ENCODE results near the gene PHYHD1. TPM values are rescaled to one million over a fixed set of nuclear protein-coding genes. Genes with fewer than 3 reads are reported as not detected.
A peak's percentile ranks its signal among the peaks of the same experiment; 100 is the strongest.
"Not testable (repeated sequence)": the region's sequence is repeated elsewhere in the genome, so short reads cannot be mapped to it uniquely, and the experiment has no call there.

PHYHD1 gene
- total RNA-seq, 2 donors from 2014 or later: 0.45 TPM; not detected in 1

DNA sequence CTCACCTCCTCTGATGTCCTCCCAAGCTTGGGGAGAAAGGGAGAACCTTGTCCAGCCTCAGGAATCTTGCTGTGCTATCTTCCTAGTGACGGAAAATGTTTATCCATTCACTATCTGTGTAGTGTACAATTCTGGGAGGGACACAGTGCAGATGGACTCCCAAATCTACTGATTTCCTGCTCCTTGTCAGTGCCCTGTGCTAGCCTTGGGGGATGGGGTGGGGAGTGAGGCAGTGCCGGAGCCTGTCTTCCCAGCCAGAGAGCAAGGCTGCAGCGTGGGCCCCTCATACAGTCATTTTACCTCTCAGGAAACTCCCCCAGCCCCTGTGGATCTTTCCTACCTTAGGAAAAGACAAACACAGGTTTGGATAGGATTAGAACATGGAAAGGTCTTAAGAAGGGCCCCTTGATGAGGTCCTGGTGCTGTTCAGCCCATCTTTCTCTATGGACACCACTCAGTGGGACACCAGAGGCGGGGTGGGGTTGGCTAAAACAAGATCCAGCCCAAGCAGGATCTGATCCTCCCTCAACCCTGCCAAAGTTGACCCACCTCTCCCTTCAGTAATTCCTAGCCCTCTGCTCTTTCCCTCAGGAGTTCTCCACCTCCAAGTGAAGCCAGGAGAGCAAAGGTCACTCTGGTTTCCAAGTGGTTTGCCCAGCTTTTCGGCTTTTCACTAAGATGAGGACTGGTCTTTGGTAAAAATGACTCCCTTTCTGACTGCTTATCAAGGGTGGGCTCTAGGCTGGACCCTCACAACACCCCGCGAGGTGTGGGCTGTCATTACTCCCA, 23.2 kb downstream of the PHYHD1 start:
- H3K4me1 Mint-ChIP-seq: peaks cover 23% of the 10 kb centered on the region
- no peak for ATAC-seq
- H3K27me3 Mint-ChIP-seq: no peaks in the 10 kb centered on the region
- no peaks in the 10 kb centered on the region for H3K36me3 Mint-ChIP-seq (ENCODE audit: low read depth)
- no peak for DNase-seq
- H3K9me3 ChIP-seq (ENCODE audit: control insufficient read depth, low read length, poor library complexity, severe bottlenecking): no peaks in the 10 kb centered on the region
- peak overlapping the region; percentile 34 for H3K27ac Mint-ChIP-seq
- no peak overlapping the region for H3K4me3 Mint-ChIP-seq

GRCh38 chr9:128944966-128945365, 24.2 kb downstream of the PHYHD1 start:
- Mint-ChIP-seq H3K27ac (peak overlapping the region; percentile 34), H3K4me1 (peaks cover 23% of the 10 kb centered on the region)
- H3K4me3 Mint-ChIP-seq; H3K9me3 ChIP-seq (ENCODE audit: control insufficient read depth, low read length, poor library complexity, severe bottlenecking); H3K27me3 Mint-ChIP-seq; H3K36me3 Mint-ChIP-seq (ENCODE audit: low read depth); DNase-seq; ATAC-seq: not testable (repeated sequence)

GRCh38 chr9:128945798-128946501, 25.2 kb downstream of the PHYHD1 start:
- no peak for ATAC-seq
- no peaks in the 10 kb centered on the region for H3K9me3 ChIP-seq (ENCODE audit: control insufficient read depth, low read length, poor library complexity, severe bottlenecking)
- peak overlapping the region; percentile 98 for H3K4me3 Mint-ChIP-seq
- H3K27me3 Mint-ChIP-seq: no peaks in the 10 kb centered on the region
- peak overlapping the region; percentile 92 for H3K27ac Mint-ChIP-seq
- DNase-seq: no peak
- H3K36me3 Mint-ChIP-seq (ENCODE audit: low read depth): no peaks in the 10 kb centered on the region
- H3K4me1 Mint-ChIP-seq: peaks cover 25% of the 10 kb centered on the region

DNA sequence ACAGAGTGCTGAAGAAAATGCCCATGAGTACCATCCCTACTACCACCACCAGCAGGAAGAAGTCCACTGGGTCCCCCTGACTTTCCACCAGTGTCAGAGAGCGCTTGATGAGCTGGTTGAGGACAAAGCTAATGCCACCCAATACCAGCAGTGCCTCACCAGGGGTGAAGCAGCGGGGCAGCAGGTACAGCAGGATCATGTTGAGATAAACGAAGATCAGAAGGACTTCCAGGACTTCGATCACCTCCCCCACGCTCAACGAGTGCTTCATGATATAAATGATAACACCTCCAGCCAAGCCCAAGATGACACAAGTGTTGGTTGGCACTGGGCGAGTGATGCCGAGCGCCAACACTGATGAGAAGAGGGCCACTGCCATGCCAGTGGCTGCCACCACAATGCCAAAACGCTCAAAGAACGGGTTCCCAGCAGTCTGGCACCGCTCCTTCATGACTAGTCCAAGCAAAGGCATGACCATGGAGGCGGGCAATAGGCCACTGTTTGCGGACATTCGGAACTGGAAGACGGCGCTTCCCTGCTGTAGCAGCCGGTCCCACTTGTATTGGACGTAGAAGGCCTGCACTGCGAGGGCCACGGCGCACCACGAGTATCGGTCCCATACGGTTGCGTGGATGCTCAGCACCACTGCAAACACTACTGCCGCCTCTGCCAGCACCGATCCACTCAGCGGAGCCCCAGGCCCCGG, 25.9 kb downstream of the PHYHD1 start:
- H3K4me1 Mint-ChIP-seq: peaks cover 25% of the 10 kb centered on the region
- H3K27me3 Mint-ChIP-seq: no peaks in the 10 kb centered on the region
- peak overlapping the region; percentile 98 for H3K4me3 Mint-ChIP-seq
- H3K27ac Mint-ChIP-seq: peak overlapping the region; percentile 92
- H3K36me3 Mint-ChIP-seq (ENCODE audit: low read depth): no peaks in the 10 kb centered on the region
- DNase-seq (peak in 1 of 3 donors; percentile 22), ATAC-seq (peak; percentile 18)
- H3K9me3 ChIP-seq (ENCODE audit: control insufficient read depth, low read length, poor library complexity, severe bottlenecking): no peaks in the 10 kb centered on the region

DNA sequence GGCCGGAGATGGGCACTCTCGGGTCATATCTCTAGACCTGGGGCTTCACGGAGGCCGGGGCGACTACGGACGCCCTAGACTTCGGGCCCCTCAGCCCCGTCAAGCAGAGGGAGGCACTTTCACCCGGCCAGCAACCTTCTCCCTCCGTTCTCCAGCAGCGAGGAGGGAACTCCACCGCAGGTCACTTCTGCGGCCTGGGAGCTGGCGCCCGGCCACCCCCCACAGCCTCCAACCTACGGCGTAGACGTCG, 26.4 kb downstream of the PHYHD1 start:
- Mint-ChIP-seq H3K27me3 (no peaks in the 10 kb centered on the region), H3K27ac (peak overlapping the region; percentile 92), H3K4me3 (peak overlapping the region; percentile 98), H3K36me3 (ENCODE audit: low read depth) (no peaks in the 10 kb centered on the region), H3K4me1 (peaks cover 25% of the 10 kb centered on the region)
- no peak for ATAC-seq
- H3K9me3 ChIP-seq (ENCODE audit: control insufficient read depth, low read length, poor library complexity, severe bottlenecking): no peaks in the 10 kb centered on the region
- DNase-seq: no peak

DNA sequence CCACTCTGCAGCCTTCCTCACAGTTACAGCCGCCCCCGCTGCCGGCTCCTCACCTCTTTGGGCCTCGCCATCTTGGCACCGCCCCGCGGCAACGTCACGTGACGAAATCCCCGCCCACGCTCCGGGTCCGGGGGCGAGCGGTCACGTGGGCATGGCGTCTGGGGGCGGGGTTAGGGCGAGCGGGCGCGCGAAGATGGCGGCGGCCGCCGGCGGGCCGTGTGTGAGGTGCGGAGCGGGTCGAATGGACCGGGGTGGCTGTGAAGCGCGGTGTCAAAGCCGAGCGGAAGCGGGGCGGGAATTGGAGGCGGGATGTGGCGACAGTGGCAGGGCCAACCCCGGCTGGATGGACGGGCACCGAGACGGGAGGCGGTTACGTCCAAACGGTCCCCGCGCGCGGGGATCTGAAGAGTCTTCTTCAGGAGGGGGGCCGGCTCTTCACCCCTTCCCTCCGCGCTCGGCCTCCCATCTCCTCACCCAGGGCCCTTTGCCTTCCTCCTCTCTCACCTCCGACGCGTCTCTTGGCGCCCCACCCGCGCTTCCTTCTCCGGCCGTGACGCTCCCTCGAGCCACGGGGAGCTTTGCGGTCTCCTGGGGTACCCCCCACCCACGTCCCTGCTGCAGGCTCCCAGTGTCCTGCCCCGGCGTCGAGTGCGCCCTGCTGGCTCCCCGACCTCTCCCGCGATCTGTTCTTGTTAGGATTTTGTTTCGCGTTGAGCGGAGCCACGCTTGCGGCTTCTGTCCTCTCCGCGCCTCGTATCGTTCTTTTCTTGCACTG, 26.9 kb downstream of the PHYHD1 start, which contains the start of the genes DOLK and NUP188:
DOLK (minus strand) TSS at position 77 of the 775 bp plus-strand sequence. CDS start 300 bp downstream, outside the sequence.
NUP188 (plus strand) TSS at position 173 of the 775 bp plus-strand sequence; CDS start at position 194, 21 bp downstream.
- Mint-ChIP-seq H3K27me3 (no peaks in the 10 kb centered on the region), H3K36me3 (ENCODE audit: low read depth) (no peaks in the 10 kb centered on the region), H3K27ac (peak within 1 kb of the TSS; percentile 92), H3K4me3 (peak within 1 kb of the TSS; percentile 98), H3K4me1 (peaks cover 25% of the 10 kb centered on the region)
- DNase-seq (peak; percentile 98 to 100 (median 99)), ATAC-seq (peak; percentile 91)
- no peaks in the 10 kb centered on the region for H3K9me3 ChIP-seq (ENCODE audit: control insufficient read depth, low read length, poor library complexity, severe bottlenecking)

DNA sequence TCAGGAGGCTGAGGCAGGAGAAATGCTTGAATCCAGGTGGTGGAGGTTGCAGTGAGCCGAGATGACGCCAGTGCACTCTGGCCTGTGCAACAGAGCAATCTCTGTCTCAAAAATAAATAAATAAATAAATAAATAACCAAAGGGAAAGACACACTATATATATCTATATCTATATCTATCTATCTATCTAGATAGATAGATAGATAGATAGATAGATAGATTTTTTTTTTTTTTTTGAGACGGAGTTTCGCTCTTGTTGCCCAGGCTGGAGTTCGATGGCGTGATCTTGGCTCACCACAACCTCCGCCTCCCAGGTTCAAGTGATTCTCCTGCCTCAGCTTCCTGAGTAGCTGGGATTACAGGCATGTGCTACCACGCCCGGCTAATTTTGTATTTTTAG, 40.6 kb downstream of the PHYHD1 start:
- H3K4me3 Mint-ChIP-seq; ATAC-seq; H3K27me3 Mint-ChIP-seq; H3K9me3 ChIP-seq (ENCODE audit: control insufficient read depth, low read length, poor library complexity, severe bottlenecking); H3K27ac Mint-ChIP-seq; DNase-seq; H3K4me1 Mint-ChIP-seq; H3K36me3 Mint-ChIP-seq (ENCODE audit: low read depth): not testable (repeated sequence)

DNA sequence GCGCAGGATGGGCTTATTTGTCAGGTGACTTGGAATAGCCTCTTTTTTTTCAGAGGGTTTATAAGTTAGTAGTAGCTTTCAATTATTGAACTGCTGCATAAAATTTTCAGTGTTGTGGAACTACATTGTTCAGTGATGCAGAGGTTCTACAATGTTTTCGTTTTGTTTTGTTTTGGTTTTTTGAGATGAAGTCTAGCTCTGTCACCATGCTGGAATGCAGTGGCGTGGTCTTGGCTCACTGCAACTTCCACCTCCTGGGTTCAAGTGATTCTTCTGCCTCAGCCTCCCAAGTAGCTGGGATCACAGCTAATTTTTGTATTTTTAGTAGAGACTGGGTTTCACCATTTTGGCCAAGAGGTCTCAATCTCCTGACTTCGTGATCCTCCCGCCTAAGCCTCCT, 48.7 kb downstream of the PHYHD1 start:
- Mint-ChIP-seq H3K4me3 (no peak overlapping the region), H3K4me1 (peaks cover 10% of the 10 kb centered on the region), H3K27me3 (no peaks in the 10 kb centered on the region), H3K36me3 (ENCODE audit: low read depth) (peaks cover 11% of the 10 kb centered on the region), H3K27ac (no peak overlapping the region)
- ATAC-seq (no peak), DNase-seq (no peak)
- no peaks in the 10 kb centered on the region for H3K9me3 ChIP-seq (ENCODE audit: control insufficient read depth, low read length, poor library complexity, severe bottlenecking)

GRCh38 chr9:128972956-128973355, 52.2 kb downstream of the PHYHD1 start:
- Mint-ChIP-seq H3K27me3 (no peaks in the 10 kb centered on the region), H3K36me3 (ENCODE audit: low read depth) (peaks cover 8% of the 10 kb centered on the region), H3K4me1 (peaks cover 10% of the 10 kb centered on the region), H3K27ac (no peak overlapping the region), H3K4me3 (no peak overlapping the region)
- no peak for ATAC-seq
- no peak for DNase-seq
- H3K9me3 ChIP-seq (ENCODE audit: control insufficient read depth, low read length, poor library complexity, severe bottlenecking): no peaks in the 10 kb centered on the region

DNA sequence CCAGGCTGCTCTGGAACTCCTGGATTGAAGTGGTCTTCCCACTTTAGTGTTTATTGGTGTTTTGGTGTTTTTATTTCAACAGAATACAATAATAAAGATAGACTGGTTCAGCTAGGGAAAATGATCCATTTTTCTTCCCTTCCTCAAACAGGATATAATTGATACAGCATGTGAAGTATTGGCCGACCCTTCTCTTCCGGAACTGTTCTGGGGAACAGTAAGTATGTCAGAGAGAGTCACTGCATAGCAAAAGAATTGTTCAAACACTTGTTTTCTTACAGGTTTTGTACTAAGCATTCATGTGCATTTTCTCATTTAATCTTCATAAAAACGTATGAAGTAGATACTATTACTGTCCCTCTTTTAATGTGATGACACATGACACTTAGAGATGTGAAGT, 58.3 kb downstream of the PHYHD1 start:
- peaks cover 3% of the 10 kb centered on the region for H3K36me3 Mint-ChIP-seq (ENCODE audit: low read depth)
- ATAC-seq (no peak), DNase-seq (no peak)
- no peaks in the 10 kb centered on the region for H3K9me3 ChIP-seq (ENCODE audit: control insufficient read depth, low read length, poor library complexity, severe bottlenecking)
- no peaks in the 10 kb centered on the region for H3K27me3 Mint-ChIP-seq
- H3K4me1 Mint-ChIP-seq: no peaks in the 10 kb centered on the region
- no peak overlapping the region for H3K27ac Mint-ChIP-seq
- no peak overlapping the region for H3K4me3 Mint-ChIP-seq

DNA sequence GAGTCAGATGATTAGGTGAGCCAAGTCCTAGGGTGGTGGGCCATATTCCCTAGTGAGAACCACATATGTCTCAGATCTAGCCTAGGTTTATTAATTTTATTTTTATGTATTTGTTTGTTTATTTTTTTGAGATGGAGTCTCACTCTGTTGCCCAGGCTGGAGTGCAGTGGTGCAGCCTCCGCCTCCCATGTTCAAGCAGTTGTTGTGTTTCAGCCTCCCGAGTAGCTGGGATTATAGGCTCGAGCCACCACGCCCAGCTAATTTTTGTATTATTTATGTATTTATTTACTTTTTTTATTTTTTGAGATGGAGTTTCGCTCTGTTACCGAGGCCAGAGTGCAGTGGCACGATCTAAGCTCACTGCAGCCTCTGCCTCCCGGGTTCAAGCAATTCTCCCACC, 62.8 kb downstream of the PHYHD1 start:
- H3K4me1 Mint-ChIP-seq: no peaks in the 10 kb centered on the region
- ATAC-seq (no peak), DNase-seq (no peak)
- H3K36me3 Mint-ChIP-seq (ENCODE audit: low read depth): peaks cover 10% of the 10 kb centered on the region
- H3K9me3 ChIP-seq (ENCODE audit: control insufficient read depth, low read length, poor library complexity, severe bottlenecking): no peaks in the 10 kb centered on the region
- H3K27ac Mint-ChIP-seq: no peak overlapping the region
- H3K27me3 Mint-ChIP-seq: no peaks in the 10 kb centered on the region
- H3K4me3 Mint-ChIP-seq: no peak overlapping the region

- H3K27me3 Mint-ChIP-seq: no peaks in the 10 kb centered on the region
- no peak overlapping the region for H3K27ac Mint-ChIP-seq
- no peak overlapping the region for H3K4me3 Mint-ChIP-seq
- DNase-seq (no peak), ATAC-seq (no peak)
- peaks cover 10% of the 10 kb centered on the region for H3K36me3 Mint-ChIP-seq (ENCODE audit: low read depth)
- H3K9me3 ChIP-seq (ENCODE audit: control insufficient read depth, low read length, poor library complexity, severe bottlenecking): no peaks in the 10 kb centered on the region
- H3K4me1 Mint-ChIP-seq: no peaks in the 10 kb centered on the region
Measured at GRCh38 chr9:128986671-128987070, 65.9 kb downstream of the PHYHD1 start.

DNA sequence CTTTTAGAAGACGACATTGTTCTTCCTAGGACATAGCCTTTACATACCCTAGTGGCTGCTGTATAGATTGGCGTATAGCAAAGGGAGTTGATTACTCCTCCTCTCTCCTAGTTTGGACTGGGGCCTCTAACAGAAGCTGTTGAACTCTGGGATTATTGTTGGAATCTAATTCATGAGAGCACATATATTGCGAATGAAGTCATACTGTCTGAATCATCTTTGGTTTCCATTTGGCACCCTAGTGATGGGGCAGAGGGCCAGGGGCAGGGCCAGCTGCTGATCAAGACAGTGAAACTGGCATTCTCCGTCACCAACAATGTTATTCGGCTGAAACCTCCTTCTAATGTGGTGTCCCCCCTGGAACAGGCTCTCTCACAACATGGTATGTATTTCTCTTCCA, 67.0 kb downstream of the PHYHD1 start:
- no peak for ATAC-seq
- H3K36me3 Mint-ChIP-seq (ENCODE audit: low read depth): peaks cover 13% of the 10 kb centered on the region
- no peak for DNase-seq
- no peak overlapping the region for H3K4me3 Mint-ChIP-seq
- no peak overlapping the region for H3K27ac Mint-ChIP-seq
- no peaks in the 10 kb centered on the region for H3K27me3 Mint-ChIP-seq
- H3K4me1 Mint-ChIP-seq: peaks cover 2% of the 10 kb centered on the region
- no peaks in the 10 kb centered on the region for H3K9me3 ChIP-seq (ENCODE audit: control insufficient read depth, low read length, poor library complexity, severe bottlenecking)

Data from T-helper 17 cell (primary cell).